Esophagus muscularis mucosa (tissue), 3 donors: Measurements from ENCODE around the gene NPB.
A peak's percentile ranks its signal among the peaks of the same experiment; 100 is the strongest.

ENCODE experiments used
- POLR2A ChIP-seq: fragments of 450-650 bp; IDR thresholded peaks from one replicate; pipeline ENCODE4 v1.6.1; 2017; ENCODE audit warnings: antibody characterized with exemption, moderate library complexity, mild to moderate bottlenecking, low read depth
- POLR2AphosphoS5 ChIP-seq, 2 donors: sonication (generic); formaldehyde crosslinking; IDR thresholded peaks; one replicate each; pipeline ENCODE4 v1.6.1; 2017; ENCODE audit warnings: antibody characterized with exemption in 2 of 2
- TF ChIP-seq, protein P1 (sequence below), 3 experiments: fragments of 200-600 bp in 2 of 3; fragments of 450-650 bp in 1 of 3; sonication (generic) in 2 of 3; IDR thresholded peaks; one replicate each; pipeline ENCODE4 v1.5.1; 2017 to 2019; ENCODE audit warnings: antibody characterized with exemption in 3 of 3, mild to moderate bottlenecking in 2 of 3, moderate library complexity in 1 of 3

DNA sequence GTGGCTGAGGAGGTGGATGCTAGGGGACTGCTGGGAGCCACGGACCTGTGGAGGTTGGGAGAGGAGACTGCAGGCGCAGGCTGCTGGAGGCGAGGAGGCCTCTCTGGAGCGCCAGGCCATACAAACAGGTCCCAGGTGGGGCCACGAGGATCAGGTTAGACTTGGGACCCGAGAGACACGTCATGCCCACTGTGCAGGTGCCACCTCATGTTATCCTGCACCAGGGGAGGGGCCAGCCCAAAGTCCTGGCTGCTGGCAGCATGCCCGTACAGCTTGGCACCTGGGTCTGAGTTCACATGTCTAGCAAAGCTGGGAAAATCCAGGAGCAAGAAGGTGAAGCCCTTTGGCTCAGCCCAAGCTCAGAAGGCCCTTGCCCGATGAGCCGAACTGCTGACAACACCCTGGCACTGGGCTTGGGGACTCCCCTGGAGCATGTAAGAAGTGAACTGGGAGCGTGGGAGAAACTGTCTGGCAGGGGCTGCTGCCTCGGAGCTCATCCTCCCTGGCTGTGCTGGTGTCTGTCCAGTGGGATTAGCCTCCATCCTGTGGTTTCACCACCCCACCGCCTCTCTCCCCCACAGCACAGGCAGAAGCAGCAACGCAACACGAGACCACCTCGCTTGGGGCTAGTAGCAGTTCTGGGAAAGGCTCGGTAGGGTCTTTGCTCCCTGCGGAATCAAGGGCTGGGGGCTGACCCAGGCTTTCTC is 36.2 kb upstream of the NPB start:
- no peak for TF ChIP-seq POLR2A
- TF ChIP-seq, protein P1, sequence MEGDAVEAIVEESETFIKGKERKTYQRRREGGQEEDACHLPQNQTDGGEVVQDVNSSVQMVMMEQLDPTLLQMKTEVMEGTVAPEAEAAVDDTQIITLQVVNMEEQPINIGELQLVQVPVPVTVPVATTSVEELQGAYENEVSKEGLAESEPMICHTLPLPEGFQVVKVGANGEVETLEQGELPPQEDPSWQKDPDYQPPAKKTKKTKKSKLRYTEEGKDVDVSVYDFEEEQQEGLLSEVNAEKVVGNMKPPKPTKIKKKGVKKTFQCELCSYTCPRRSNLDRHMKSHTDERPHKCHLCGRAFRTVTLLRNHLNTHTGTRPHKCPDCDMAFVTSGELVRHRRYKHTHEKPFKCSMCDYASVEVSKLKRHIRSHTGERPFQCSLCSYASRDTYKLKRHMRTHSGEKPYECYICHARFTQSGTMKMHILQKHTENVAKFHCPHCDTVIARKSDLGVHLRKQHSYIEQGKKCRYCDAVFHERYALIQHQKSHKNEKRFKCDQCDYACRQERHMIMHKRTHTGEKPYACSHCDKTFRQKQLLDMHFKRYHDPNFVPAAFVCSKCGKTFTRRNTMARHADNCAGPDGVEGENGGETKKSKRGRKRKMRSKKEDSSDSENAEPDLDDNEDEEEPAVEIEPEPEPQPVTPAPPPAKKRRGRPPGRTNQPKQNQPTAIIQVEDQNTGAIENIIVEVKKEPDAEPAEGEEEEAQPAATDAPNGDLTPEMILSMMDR (IDR thresholded peaks at IDR 0.05): no peak
- peak in 1 of 2 donors; percentile 19 for TF ChIP-seq POLR2AphosphoS5 (IDR thresholded peaks at IDR 0.05)
